ENCODE data around the gene KLHL5. TPM values are rescaled to one million over a fixed set of nuclear protein-coding genes. Genes with fewer than 3 reads are reported as not detected.

The KLHL5 gene
- total and polyA plus RNA-seq, 4 donors, result 11.2 to 40.0 (median 28.2) TPM

DNA sequence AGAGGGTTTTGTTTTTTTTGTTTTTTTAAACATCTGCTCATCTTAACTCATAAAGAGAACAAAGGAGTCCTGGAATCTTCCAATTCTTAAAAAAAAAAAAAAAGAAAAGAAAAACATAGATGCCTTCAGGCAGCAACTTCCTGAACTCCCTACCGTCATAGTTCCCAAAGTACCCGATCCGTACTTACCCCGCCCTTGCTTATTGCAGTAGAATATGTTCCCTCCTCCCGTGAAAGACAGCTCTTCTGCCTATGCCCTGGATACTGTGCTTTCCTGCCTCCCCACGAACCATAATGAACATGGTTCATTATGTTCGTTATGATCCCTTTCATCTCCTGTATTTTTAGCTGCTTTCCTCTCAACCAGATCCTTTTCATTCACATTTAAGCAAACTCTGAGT is 40.3 kb downstream of the KLHL5 start:
- Histone ChIP-seq H3K9me3 (ENCODE audit: control insufficient read depth, low read length) (no peaks in the 10 kb centered on the region), H3K27me3 (ENCODE audit: control insufficient read depth in 1 of 2, insufficient read depth in 2 of 2, low read length in 1 of 2) (no peaks in the 10 kb centered on the region), H3K4me1 (ENCODE audit: control insufficient read depth in 1 of 2, insufficient read depth in 2 of 2, low read length in 2 of 2) (no peaks in the 10 kb centered on the region), H3K36me3 (ENCODE audit: control insufficient read depth in 1 of 2, insufficient read depth in 2 of 2, low read length in 1 of 2) (peaks cover 0 to 5% of the 10 kb centered on the region in 2 donors), H3K4me3 (ENCODE audit: low read length in 2 of 2) (no peak overlapping the region), H3K27ac (ENCODE audit: low read depth in 1 of 2, low read length in 2 of 2) (no peak overlapping the region)
- no peak for ATAC-seq (ENCODE audit: low FRiP score)
- intact Hi-C loops (cut with DNase I), result no loop called here
- DNase-seq, result no peak
- WGBS, 2 donors, result 90 to 91% methylated on average over 7 of the region's 7 CpGs

DNA sequence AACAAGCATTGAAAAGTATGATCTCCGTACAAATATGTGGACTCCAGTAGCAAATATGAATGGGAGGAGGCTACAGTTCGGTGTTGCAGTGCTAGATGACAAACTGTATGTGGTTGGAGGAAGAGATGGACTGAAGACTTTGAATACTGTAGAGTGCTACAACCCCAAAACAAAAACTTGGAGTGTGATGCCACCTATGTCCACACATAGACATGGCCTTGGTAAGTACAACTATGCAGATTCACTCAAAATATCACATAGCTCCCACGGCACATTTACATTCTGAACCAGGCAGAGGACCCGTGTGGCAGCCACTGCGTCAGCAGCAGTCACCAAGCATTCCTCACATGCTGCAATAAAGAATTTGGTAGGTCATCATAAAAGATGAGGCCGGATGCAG is 41.3 kb downstream of the KLHL5 start:
- Histone ChIP-seq H3K27ac (ENCODE audit: low read depth in 1 of 2, low read length in 2 of 2) (no peak overlapping the region), H3K36me3 (ENCODE audit: control insufficient read depth in 1 of 2, insufficient read depth in 2 of 2, low read length in 1 of 2) (peaks cover 0 to 5% of the 10 kb centered on the region in 2 donors), H3K4me3 (ENCODE audit: low read length in 2 of 2) (no peak overlapping the region), H3K9me3 (ENCODE audit: control insufficient read depth, low read length) (no peaks in the 10 kb centered on the region), H3K27me3 (ENCODE audit: control insufficient read depth in 1 of 2, insufficient read depth in 2 of 2, low read length in 1 of 2) (no peaks in the 10 kb centered on the region), H3K4me1 (ENCODE audit: control insufficient read depth in 1 of 2, insufficient read depth in 2 of 2, low read length in 2 of 2) (no peaks in the 10 kb centered on the region)
- intact Hi-C loops (cut with DNase I), result no loop called here
- DNase-seq (no peak), ATAC-seq (ENCODE audit: low FRiP score) (no peak)
- 90 to 93% methylated on average over 6 of the region's 6 CpGs for WGBS, 2 donors

- WGBS, 2 donors, result 92 to 95% methylated on average over 2 of the region's 2 CpGs
- peaks cover 0 to 5% of the 10 kb centered on the region in 2 donors for H3K36me3 ChIP-seq (ENCODE audit: control insufficient read depth in 1 of 2, insufficient read depth in 2 of 2, low read length in 1 of 2)
Observed at GRCh38 chr4:39104255-39104654, 42.2 kb downstream of the KLHL5 start.

GRCh38 chr4:39106011-39106410 is 44.0 kb downstream of the KLHL5 start:
- ATAC-seq (ENCODE audit: low FRiP score) (no peak), DNase-seq (peak in 1 of 2 donors; percentile 26)
- no peak overlapping the region for H3K4me3 ChIP-seq (ENCODE audit: low read length in 2 of 2)
- no peaks in the 10 kb centered on the region for H3K27me3 ChIP-seq (ENCODE audit: control insufficient read depth in 1 of 2, insufficient read depth in 2 of 2, low read length in 1 of 2)
- no peak overlapping the region for H3K27ac ChIP-seq (ENCODE audit: low read depth in 1 of 2, low read length in 2 of 2)
- peaks cover 0 to 5% of the 10 kb centered on the region in 2 donors for H3K36me3 ChIP-seq (ENCODE audit: control insufficient read depth in 1 of 2, insufficient read depth in 2 of 2, low read length in 1 of 2)
- intact Hi-C loops (cut with DNase I), result no loop called here
- H3K4me1 ChIP-seq (ENCODE audit: control insufficient read depth in 1 of 2, insufficient read depth in 2 of 2, low read length in 2 of 2), result no peaks in the 10 kb centered on the region
- H3K9me3 ChIP-seq (ENCODE audit: control insufficient read depth, low read length), result no peaks in the 10 kb centered on the region
- whole genome bisulfite sequencing, 2 donors, result 98 to 100% methylated on average over 4 of the region's 4 CpGs

More at GRCh38 chr4:39104255-39104654, 42.2 kb downstream of the KLHL5 start:
- H3K9me3 ChIP-seq (ENCODE audit: control insufficient read depth, low read length), result no peaks in the 10 kb centered on the region
- no peak overlapping the region for H3K4me3 ChIP-seq (ENCODE audit: low read length in 2 of 2)
- no peaks in the 10 kb centered on the region for H3K27me3 ChIP-seq (ENCODE audit: control insufficient read depth in 1 of 2, insufficient read depth in 2 of 2, low read length in 1 of 2)
- no peaks in the 10 kb centered on the region for H3K4me1 ChIP-seq (ENCODE audit: control insufficient read depth in 1 of 2, insufficient read depth in 2 of 2, low read length in 2 of 2)
- no peak overlapping the region for H3K27ac ChIP-seq (ENCODE audit: low read depth in 1 of 2, low read length in 2 of 2)
- intact Hi-C loops (cut with DNase I), result no loop called here
- DNase-seq (no peak), ATAC-seq (ENCODE audit: low FRiP score) (no peak)

DNA sequence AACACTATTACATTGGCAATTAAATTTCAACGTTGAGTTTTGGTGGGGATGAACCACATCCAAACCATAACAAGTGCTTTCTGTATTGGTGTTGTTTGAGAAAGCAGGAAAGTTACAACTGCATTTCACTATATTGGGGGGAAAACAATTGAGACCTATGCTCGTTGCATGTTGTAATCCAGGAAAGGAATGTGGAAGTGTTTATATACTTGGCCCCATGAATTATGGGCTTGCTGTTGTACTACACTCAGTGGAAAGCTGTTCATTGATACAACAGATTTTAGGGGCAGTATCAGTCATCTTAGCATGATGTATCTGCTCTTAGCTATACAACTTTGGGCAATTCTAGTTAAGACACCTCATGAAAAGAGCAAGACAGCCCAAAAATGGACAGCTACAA is 52.4 kb downstream of the KLHL5 start:
- Histone ChIP-seq H3K4me1 (ENCODE audit: control insufficient read depth in 1 of 2, insufficient read depth in 2 of 2, low read length in 2 of 2) (no peaks in the 10 kb centered on the region), H3K27ac (ENCODE audit: low read depth in 1 of 2, low read length in 2 of 2) (no peak overlapping the region), H3K36me3 (ENCODE audit: control insufficient read depth in 1 of 2, insufficient read depth in 2 of 2, low read length in 1 of 2) (peaks cover 2 to 3% of the 10 kb centered on the region in 2 donors), H3K27me3 (ENCODE audit: control insufficient read depth in 1 of 2, insufficient read depth in 2 of 2, low read length in 1 of 2) (no peaks in the 10 kb centered on the region), H3K9me3 (ENCODE audit: control insufficient read depth, low read length) (no peaks in the 10 kb centered on the region), H3K4me3 (ENCODE audit: low read length in 2 of 2) (no peak overlapping the region)
- DNase-seq (no peak), ATAC-seq (ENCODE audit: low FRiP score) (no peak)
- 57 to 73% methylated on average over 2 of the region's 2 CpGs for WGBS, 2 donors
- intact Hi-C loops (cut with DNase I), result no loop called here

- Histone ChIP-seq H3K36me3 (ENCODE audit: control insufficient read depth in 1 of 2, insufficient read depth in 2 of 2, low read length in 1 of 2) (peaks cover 2 to 3% of the 10 kb centered on the region in 2 donors), H3K27me3 (ENCODE audit: control insufficient read depth in 1 of 2, insufficient read depth in 2 of 2, low read length in 1 of 2) (no peaks in the 10 kb centered on the region)
Observed at GRCh38 chr4:39118034-39118658, 56.1 kb downstream of the KLHL5 start.

DNA sequence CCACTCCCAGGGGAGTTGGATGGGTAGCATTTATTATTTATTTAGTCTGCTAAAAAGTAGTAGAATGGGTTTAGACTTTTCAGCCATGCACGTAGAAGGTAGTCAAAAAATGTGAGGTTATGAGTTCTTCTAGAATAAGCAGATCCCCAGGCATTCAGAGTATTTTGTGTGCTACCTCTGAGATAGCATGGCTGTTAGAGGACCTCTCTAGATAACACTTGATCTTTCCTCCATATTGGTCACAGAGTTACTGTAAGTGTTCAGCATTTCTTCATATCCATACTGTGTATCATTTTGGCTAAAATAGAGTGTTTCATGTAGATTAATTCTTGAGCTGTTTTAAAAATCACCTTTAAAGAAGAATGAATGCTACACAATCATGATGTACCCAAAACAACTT is 58.4 kb downstream of the KLHL5 start:
- Histone ChIP-seq H3K36me3 (ENCODE audit: control insufficient read depth in 1 of 2, insufficient read depth in 2 of 2, low read length in 1 of 2) (no peaks in the 10 kb centered on the region), H3K27me3 (ENCODE audit: control insufficient read depth in 1 of 2, insufficient read depth in 2 of 2, low read length in 1 of 2) (no peaks in the 10 kb centered on the region), H3K27ac (ENCODE audit: low read depth in 1 of 2, low read length in 2 of 2) (no peak overlapping the region), H3K4me1 (ENCODE audit: control insufficient read depth in 1 of 2, insufficient read depth in 2 of 2, low read length in 2 of 2) (no peaks in the 10 kb centered on the region), H3K4me3 (ENCODE audit: low read length in 2 of 2) (no peak overlapping the region), H3K9me3 (ENCODE audit: control insufficient read depth, low read length) (no peaks in the 10 kb centered on the region)
- DNase-seq, result no peak
- intact Hi-C loops (cut with DNase I), result no loop called here
- WGBS, 2 donors, result 87 to 90% methylated on average over 1 of the region's 1 CpG
- ATAC-seq (ENCODE audit: low FRiP score), result no peak

More at GRCh38 chr4:39118034-39118658, 56.1 kb downstream of the KLHL5 start:
- no peaks in the 10 kb centered on the region for H3K9me3 ChIP-seq (ENCODE audit: control insufficient read depth, low read length)
- 94 to 98% methylated on average over 6 of the region's 6 CpGs for WGBS, 2 donors
- no peak overlapping the region for H3K27ac ChIP-seq (ENCODE audit: low read depth in 1 of 2, low read length in 2 of 2)
- intact Hi-C loops (cut with DNase I), result no loop called here
- no peak overlapping the region for H3K4me3 ChIP-seq (ENCODE audit: low read length in 2 of 2)
- DNase-seq (no peak), ATAC-seq (ENCODE audit: low FRiP score) (no peak)
- H3K4me1 ChIP-seq (ENCODE audit: control insufficient read depth in 1 of 2, insufficient read depth in 2 of 2, low read length in 2 of 2), result no peaks in the 10 kb centered on the region

DNA sequence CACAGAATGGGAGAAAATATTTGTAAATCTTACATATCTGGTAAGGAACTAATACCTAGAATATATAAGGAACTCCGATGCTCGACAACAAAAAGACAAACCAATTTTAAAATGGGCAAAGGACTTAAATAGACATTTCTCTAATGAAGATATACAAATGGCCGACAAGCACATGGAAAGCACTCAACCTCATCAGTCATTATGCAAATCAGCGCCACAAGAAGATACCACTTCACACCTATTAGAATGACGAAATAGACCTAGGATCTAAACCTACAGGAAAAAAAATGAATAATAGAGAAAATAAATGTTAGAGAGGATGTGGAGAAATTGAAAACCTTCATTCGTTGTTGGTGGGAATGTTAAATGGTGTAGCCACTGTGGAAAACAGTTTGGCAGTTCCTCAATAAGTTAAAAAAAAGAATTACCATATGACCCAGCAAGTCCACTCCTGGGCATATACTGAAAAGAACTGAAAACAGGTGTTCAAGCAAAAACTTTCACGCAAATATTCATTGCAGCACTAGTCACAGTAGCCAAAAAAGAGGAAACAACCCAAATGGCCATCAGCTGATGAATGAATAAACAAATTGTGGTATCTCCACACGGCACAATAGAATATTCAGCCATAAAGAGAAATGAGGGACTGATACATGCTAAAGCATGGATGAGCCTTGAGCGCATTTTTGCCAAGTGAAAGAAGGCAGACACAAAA is 63.0 kb downstream of the KLHL5 start:
- WGBS, 2 donors, result 96 to 98% methylated on average over 9 of the region's 9 CpGs
- H3K4me3 ChIP-seq (ENCODE audit: low read length in 2 of 2), result no peak overlapping the region
- H3K9me3 ChIP-seq (ENCODE audit: control insufficient read depth, low read length), result no peaks in the 10 kb centered on the region
- no peaks in the 10 kb centered on the region for H3K4me1 ChIP-seq (ENCODE audit: control insufficient read depth in 1 of 2, insufficient read depth in 2 of 2, low read length in 2 of 2)
- intact Hi-C loops (cut with DNase I), result no loop called here
- no peak overlapping the region for H3K27ac ChIP-seq (ENCODE audit: low read depth in 1 of 2, low read length in 2 of 2)
- H3K27me3 ChIP-seq (ENCODE audit: control insufficient read depth in 1 of 2, insufficient read depth in 2 of 2, low read length in 1 of 2), result no peaks in the 10 kb centered on the region
- DNase-seq (no peak), ATAC-seq (ENCODE audit: low FRiP score) (no peak)
- no peaks in the 10 kb centered on the region for H3K36me3 ChIP-seq (ENCODE audit: control insufficient read depth in 1 of 2, insufficient read depth in 2 of 2, low read length in 1 of 2)

DNA sequence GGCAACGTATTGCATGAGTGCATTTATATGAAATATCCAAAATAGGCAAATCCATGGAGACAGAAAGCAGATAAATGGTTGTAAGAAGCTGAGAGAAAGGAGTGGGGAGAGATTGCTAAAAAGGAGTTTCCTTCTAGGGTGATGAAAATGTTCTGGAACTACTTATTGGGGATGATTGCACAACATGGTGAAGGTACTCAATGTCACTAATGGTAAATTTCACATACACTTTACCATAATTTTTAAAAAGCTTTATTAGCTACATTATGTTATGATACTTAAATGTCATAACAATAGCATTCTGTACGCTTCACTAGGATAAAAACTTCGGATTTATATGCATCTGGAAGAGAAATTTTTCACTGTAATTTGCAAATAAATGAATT is 63.6 kb downstream of the KLHL5 start:
- 93 to 95% methylated on average over 3 of the region's 3 CpGs for WGBS, 2 donors
- Histone ChIP-seq H3K9me3 (ENCODE audit: control insufficient read depth, low read length) (no peaks in the 10 kb centered on the region), H3K4me3 (ENCODE audit: low read length in 2 of 2) (no peak overlapping the region), H3K27me3 (ENCODE audit: control insufficient read depth in 1 of 2, insufficient read depth in 2 of 2, low read length in 1 of 2) (no peaks in the 10 kb centered on the region), H3K4me1 (ENCODE audit: control insufficient read depth in 1 of 2, insufficient read depth in 2 of 2, low read length in 2 of 2) (no peaks in the 10 kb centered on the region), H3K36me3 (ENCODE audit: control insufficient read depth in 1 of 2, insufficient read depth in 2 of 2, low read length in 1 of 2) (no peaks in the 10 kb centered on the region), H3K27ac (ENCODE audit: low read depth in 1 of 2, low read length in 2 of 2) (no peak overlapping the region)
- intact Hi-C loops (cut with DNase I), result no loop called here
- no peak for ATAC-seq (ENCODE audit: low FRiP score)
- no peak for DNase-seq
